Activated CD4-positive, CD25-positive, alpha-beta regulatory T cell (primary cell): ENCODE measurements around the gene A1BG.

ENCODE experiments used
- DNase-seq, 4 experiments: peaks; one replicate each; lab custom pipeline; 2025; lab: John Stamatoyannopoulos, UW

The A1BG gene

DNA sequence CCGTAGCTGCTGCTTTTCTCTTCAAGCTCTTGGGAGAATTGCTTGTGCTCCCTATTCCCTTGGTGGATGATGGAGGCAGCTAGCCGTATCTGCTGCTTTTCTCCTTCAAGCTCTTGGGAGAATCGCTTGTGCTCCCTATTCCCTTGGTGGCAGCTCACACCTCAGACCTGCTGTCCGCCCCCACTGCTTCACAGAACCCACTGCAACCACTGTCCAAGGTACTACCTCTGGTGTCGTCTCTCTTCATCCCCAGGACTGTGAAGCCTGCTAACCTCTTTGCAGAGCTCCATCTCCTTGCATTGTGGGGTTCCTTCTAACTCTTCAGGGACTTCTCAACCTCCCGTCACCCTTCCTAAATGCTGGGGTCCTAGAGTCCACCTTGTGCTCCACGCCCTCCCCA is 52.7 kb downstream of the A1BG start:
- DNase-seq = no peak

DNA sequence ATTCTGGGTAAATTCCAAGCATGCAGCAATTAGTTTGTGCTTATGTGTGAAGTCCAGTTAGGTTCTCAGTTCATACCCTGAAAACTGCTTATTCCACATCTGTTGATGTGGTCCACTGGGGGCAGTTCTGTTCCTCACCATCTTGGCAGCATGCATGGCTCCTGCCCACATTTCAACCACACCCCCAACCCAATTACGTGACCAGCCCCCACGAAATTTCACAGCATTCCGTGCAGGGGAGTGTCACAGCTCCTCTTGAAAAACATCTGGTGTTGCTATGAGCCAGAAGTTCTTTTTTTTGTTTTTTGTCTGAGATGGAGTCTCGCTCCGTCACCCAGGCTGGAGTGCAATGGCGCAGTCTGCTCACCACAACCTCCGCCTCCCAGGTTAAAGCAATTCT is 57.2 kb downstream of the A1BG start:
- DNase-seq = no peak
